HTR-8/SVneo (cell line): ENCODE results near the gene LRRC37A3.
"Not testable (repeated sequence)": the region's sequence is repeated elsewhere in the genome, so short reads cannot be mapped to it uniquely, and the experiment has no call there.

Experiments used
- DNase-seq: peaks from one replicate; pipeline ENCODE4 v3.0.0; 2011; ENCODE audit warnings: low spot score, mixed read lengths; ENCODE audit not compliant: insufficient read length
- FAIRE-seq: peaks from 2 replicates; lab custom pipeline; 2011; peaks lifted over from hg19 to GRCh38; lab: Jason Lieb, UNC

Gene LRRC37A3

GRCh38 chr17:64919289-64920025 is at the start of gene LRRC37A3:
Gene LRRC37A3, minus strand, starts transcription at chr17:64919478. Its CDS starts 22,221 bp downstream, at chr17:64897257.
- DNase-seq = peak; percentile 90
- FAIRE-seq = peak; percentile 94

DNA sequence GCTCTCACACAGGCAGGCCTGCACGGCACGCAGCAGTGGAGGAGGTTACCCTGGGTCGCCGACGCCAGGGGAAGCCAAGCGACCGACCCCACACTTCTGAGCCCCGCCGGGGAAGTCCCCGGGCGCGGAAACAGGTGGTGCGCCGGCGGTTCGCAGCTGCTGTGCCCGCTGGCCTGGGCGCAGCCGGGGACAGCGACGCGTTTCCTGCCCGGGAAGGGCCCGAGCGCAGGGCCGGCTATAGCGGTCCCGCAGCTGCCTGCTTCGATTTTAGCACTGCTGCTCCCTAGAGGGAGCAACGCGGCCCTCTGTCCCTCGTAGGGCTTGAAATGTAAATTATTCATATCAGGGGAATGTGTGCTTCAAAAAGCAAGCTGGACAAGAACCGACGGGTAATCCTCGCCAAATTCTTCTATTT is 46.6 kb upstream of the LRRC37A3 start:
- FAIRE-seq = peak; percentile 94
- peak; percentile 32 for DNase-seq

GRCh38 chr17:64965256-64965872 is 46.1 kb upstream of the LRRC37A3 start:
- DNase-seq, FAIRE-seq: not testable (repeated sequence)

- DNase-seq (no peak), FAIRE-seq (peak; percentile 44)
Measured at GRCh38 chr17:64964796-64965195, 45.5 kb upstream of the LRRC37A3 start.

GRCh38 chr17:64963814-64964213 is 44.5 kb upstream of the LRRC37A3 start:
- not testable (repeated sequence) for FAIRE-seq, DNase-seq

DNA sequence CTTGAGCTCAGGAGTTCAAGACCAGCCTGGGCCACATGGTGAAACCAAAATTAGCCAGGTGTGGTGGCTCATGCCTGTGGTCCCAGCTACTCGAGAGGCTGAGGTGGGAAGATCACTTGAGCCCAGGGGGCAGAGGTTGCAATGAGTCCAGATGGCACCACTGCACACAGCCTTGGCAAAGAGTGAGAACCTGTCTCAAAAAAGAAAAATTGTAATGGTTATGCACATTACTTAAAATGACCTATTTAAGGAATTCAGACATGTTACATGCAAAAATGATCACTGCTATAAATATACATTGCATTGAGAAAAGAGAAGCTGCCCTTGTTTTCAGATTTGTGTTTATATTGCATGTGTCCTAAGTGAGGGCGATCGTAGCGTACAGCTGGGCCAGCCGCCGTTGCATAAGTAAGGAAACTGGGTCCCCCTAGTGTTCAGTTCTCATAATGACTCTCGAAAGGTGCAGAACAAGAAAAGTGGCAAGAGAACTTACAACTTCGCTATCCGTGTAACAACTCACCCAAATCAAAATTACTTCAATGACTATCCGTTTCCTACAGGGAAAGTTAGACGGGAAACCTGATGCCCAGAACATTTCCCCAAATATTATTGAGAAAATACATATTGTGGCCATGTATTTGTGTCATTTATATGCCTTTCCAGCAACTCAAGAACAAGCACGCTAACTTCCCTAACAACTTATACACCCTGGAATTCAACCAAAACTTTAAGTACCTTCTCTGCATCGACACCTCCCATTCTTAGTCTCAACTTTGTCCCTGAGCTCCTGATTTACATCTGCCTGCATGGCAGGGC is 42.5 kb upstream of the LRRC37A3 start:
- FAIRE-seq, DNase-seq: not testable (repeated sequence)

GRCh38 chr17:64951877-64952276 is 32.6 kb upstream of the LRRC37A3 start:
- FAIRE-seq (no peak), DNase-seq (no peak)

- no peak for FAIRE-seq
- DNase-seq = no peak
Measured at GRCh38 chr17:64950871-64951270, 31.6 kb upstream of the LRRC37A3 start.

GRCh38 chr17:64947152-64947551 is 27.9 kb upstream of the LRRC37A3 start:
- no peak for DNase-seq
- FAIRE-seq = no peak

- no peak for FAIRE-seq
- DNase-seq = no peak
Measured at GRCh38 chr17:64941761-64942160, 22.5 kb upstream of the LRRC37A3 start.

GRCh38 chr17:64941045-64941444 is 21.8 kb upstream of the LRRC37A3 start:
- FAIRE-seq = peak; percentile 67
- DNase-seq = no peak

GRCh38 chr17:64940055-64940454 is 20.8 kb upstream of the LRRC37A3 start:
- FAIRE-seq = no peak
- DNase-seq = no peak

GRCh38 chr17:64938925-64939474 is 19.7 kb upstream of the LRRC37A3 start:
- peak; percentile 51 for DNase-seq
- FAIRE-seq = no peak

DNA sequence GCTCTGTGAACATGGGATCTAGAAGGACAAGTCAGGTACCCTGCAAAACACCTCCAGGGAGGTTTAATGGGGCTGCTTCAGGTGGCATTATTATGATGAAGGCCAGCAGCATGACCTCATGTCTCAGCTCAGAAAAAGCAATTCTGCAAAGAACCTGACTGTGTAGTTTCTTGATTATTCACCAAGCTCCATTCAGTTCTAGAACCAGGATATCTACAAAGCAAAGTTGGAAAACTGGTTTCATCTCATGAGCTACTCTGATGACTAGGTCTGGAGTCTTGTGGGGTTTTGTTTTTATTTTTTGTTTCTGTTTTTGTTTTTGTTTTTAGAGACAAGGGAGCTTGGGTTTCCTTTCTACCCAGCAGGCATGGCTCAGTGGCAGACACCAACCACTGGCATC is 19.0 kb upstream of the LRRC37A3 start:
- DNase-seq = no peak

DNA sequence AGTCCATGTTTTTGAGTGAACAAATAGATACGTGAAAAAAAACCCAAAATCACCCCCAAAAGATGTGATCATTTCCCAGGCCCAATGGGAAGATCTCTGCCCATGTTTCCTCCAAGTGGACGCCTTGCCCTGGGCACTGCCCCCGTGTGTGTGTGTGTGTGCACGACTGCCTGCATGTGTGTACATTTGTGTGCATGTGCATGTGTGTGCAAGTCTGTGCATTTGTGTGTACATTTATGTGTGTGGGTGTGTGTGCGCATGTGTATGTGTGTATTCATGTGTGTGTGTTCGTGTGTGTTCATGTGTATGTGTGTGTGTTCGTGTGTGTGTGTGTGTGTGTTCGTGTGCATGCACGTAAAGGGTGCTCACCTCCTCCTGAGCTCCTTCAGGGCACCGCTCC is 16.8 kb upstream of the LRRC37A3 start:
- DNase-seq (no peak), FAIRE-seq (peak; percentile 42)

More for the DNA sequence above, 19.0 kb upstream of the LRRC37A3 start:
- FAIRE-seq = no peak

DNA sequence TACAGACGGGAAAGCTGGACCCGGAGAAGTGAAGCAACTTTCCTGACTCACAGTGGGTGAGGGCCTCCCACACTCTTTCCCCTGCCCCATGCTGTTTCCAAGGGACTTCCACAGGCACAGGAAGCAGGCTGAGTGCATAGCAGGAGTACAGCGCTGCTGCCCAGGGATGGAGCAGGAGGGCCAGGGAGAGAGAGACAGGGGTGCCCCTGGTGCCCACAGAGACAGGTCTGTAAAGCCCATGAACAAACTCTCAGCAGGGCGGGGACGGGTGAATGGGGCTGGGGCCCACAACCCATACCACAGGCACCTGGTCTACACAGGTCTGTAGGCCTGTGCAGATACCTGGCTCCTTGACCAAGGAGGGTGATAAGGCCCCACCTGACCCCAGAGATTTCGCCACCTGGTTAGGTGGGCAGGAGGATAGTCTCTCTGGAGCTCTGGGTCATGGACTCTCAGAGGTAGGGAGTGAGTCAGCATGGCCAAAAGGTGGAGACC is 15.1 kb upstream of the LRRC37A3 start:
- not testable (repeated sequence) for FAIRE-seq, DNase-seq

GRCh38 chr17:64932850-64933249 is 13.6 kb upstream of the LRRC37A3 start:
- FAIRE-seq, DNase-seq: not testable (repeated sequence)

GRCh38 chr17:64930374-64930773 is 11.1 kb upstream of the LRRC37A3 start:
- not testable (repeated sequence) for FAIRE-seq, DNase-seq

DNA sequence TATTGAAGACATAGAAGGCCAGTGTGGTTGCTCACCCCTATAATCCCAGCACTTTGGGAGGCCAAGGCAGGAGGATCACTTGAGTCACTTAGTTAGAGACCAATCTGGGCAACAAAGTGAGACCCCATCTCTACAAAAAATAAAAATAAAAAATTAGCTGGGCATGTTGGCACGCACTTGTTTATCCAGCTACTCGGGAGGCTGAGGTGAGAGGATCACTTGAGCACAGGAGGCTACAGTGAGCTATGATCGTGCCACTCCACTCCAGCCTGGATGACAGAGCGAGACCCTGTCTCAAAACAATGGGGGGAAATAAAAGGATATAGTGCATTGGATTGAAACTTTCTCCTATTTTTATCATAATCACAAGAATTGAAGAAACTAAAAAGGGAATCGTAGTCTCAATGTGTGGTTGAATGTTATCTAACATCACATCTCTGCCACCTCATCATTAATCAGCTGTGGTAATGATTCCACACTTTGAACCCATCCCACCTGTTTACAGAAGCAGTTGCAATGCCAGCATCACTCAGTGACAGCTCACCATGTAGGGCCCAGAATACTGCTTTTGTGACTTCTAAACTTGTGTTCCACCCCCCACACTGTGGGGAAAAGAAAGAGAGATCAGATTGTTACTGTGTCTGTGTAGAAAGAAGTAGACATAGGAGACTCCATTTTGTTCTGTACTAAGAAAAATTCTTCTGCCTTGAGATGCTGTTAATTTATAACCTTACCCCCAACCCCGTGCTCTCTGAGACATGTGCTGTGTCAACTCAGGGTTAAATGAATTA is 10.3 kb upstream of the LRRC37A3 start:
- not testable (repeated sequence) for FAIRE-seq, DNase-seq
